PC-3 (cell line): Measurements from ENCODE around the gene RPL9.

ENCODE experiments used
- EZH2 ChIP-seq: fragments of 300-600 bp; sonication (generic); IDR thresholded peaks from one replicate; pipeline ENCODE4 v1.6.1; 2017; ENCODE audit warnings: antibody characterized with exemption, mild to moderate bottlenecking, low read length; ENCODE audit not compliant: unreplicated experiment
- EZH2phosphoT487 ChIP-seq: fragments of 300-600 bp; sonication (generic); IDR thresholded peaks from 2 replicates; pipeline ENCODE4 v1.6.1; 2018; ENCODE audit warnings: mild to moderate bottlenecking, antibody characterized with exemption, low read length, borderline replicate concordance
- TF ChIP-seq, protein P1 (sequence below): fragments of 300-600 bp; sonication (generic); conservative IDR thresholded peaks from 2 replicates; pipeline ENCODE4 v1.5.1; 2017; ENCODE audit warnings: antibody characterized with exemption, low read depth, mild to moderate bottlenecking, low read length

DNA sequence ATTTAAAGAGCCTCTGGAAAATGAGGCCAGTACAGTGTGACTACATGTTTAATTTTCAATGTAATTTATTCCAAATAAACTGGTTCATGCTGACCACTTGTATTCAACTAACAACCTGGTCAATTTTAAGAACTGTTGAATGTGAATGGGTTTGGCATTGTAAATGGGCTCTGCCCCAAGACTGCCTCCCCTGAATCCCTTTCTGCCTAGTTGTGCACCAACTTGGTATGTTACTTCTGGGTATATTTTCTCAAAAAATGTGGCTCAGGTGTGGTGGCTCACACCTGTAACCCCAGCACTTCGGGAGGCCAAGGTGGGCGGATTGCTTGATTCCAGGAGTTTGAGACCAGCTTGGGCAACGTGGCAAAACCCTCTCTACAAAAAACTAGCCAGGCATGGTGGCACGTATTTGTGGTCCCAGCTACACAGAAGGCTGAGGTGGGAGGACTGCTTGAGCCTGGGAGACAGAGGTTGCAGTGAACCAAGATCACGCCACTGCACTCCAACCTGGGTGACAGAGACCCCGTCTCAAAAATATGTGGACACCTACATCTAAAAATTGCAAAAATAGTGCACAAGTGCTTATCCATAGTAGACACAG lies 7.2 kb downstream of the RPL9 start:
- TF ChIP-seq, protein P1, sequence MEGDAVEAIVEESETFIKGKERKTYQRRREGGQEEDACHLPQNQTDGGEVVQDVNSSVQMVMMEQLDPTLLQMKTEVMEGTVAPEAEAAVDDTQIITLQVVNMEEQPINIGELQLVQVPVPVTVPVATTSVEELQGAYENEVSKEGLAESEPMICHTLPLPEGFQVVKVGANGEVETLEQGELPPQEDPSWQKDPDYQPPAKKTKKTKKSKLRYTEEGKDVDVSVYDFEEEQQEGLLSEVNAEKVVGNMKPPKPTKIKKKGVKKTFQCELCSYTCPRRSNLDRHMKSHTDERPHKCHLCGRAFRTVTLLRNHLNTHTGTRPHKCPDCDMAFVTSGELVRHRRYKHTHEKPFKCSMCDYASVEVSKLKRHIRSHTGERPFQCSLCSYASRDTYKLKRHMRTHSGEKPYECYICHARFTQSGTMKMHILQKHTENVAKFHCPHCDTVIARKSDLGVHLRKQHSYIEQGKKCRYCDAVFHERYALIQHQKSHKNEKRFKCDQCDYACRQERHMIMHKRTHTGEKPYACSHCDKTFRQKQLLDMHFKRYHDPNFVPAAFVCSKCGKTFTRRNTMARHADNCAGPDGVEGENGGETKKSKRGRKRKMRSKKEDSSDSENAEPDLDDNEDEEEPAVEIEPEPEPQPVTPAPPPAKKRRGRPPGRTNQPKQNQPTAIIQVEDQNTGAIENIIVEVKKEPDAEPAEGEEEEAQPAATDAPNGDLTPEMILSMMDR, result no peak
- TF ChIP-seq EZH2phosphoT487 (no peak), EZH2 (no peak)
